HepG2 (cell line): ENCODE results near the gene UBE2G2. TPM values are rescaled to one million over a fixed set of nuclear protein-coding genes. Genes with fewer than 3 reads are reported as not detected.

ENCODE experiments used
- AGO2 ChIP-seq: fragments of 200-400 bp; formaldehyde crosslinking; optimal IDR thresholded peaks from 2 replicates; pipeline ENCODE3; 2017; ENCODE audit warnings: mild to moderate bottlenecking, low read depth, low read length, moderate library complexity
- ARNTL ChIP-seq: sonication (generic); formaldehyde crosslinking; IDR thresholded peaks from 2 replicates; pipeline ENCODE4 v1.4.0; 2020; ENCODE audit warnings: mild to moderate bottlenecking, missing genetic modification reagents
- CHD2 ChIP-seq: IDR thresholded peaks from 2 replicates; pipeline ENCODE4 v1.6.1; 2011; ENCODE audit warnings: low read depth, low read length, improper control_type of control experiment
- CTCF ChIP-seq: sonication (generic); formaldehyde crosslinking; IDR thresholded peaks from 2 replicates; pipeline ENCODE4 v1.5.0; 2020; ENCODE audit warnings: mild to moderate bottlenecking, missing genetic modification reagents, moderate library complexity
- DDIT3 ChIP-seq: sonication (generic); formaldehyde crosslinking; IDR thresholded peaks from 2 replicates; pipeline ENCODE4 v1.4.0; 2020; ENCODE audit warnings: mild to moderate bottlenecking, missing genetic modification reagents
- FOXK1 ChIP-seq: sonication (generic); formaldehyde crosslinking; IDR thresholded peaks from 2 replicates; pipeline ENCODE4 v1.4.0; 2020; ENCODE audit warnings: low read depth, missing genetic modification reagents, borderline replicate concordance
- IRF2 ChIP-seq: IDR thresholded peaks from 2 replicates; pipeline ENCODE4 v1.6.1; 2018; ENCODE audit warnings: missing genetic modification reagents, missing compliant biosample characterization
- KAT7 ChIP-seq: IDR thresholded peaks from 2 replicates; pipeline ENCODE4 v1.6.1; 2018; ENCODE audit warnings: borderline replicate concordance, missing compliant biosample characterization
- KLF12 ChIP-seq: sonication (generic); formaldehyde crosslinking; IDR thresholded peaks from 2 replicates; pipeline ENCODE4 v1.4.0; 2020; ENCODE audit warnings: missing genetic modification reagents, borderline replicate concordance
- MED1 ChIP-seq: sonication (generic); formaldehyde crosslinking; IDR thresholded peaks from 2 replicates; pipeline ENCODE4 v1.4.0; 2020; ENCODE audit warnings: missing genetic modification reagents
- PAF1 ChIP-seq: IDR thresholded peaks from 2 replicates; pipeline ENCODE4 v1.6.1; 2016; ENCODE audit warnings: missing genetic modification reagents, missing compliant biosample characterization
- PAX8 ChIP-seq: sonication (generic); formaldehyde crosslinking; IDR thresholded peaks from 2 replicates; pipeline ENCODE4 v1.8.0; 2022; ENCODE audit warnings: mild to moderate bottlenecking, missing genetic modification reagents, borderline replicate concordance
- PCBP2 ChIP-seq: fragments of 200-400 bp; formaldehyde crosslinking; optimal IDR thresholded peaks from 2 replicates; pipeline ENCODE3; 2018; ENCODE audit warnings: low read length, low read depth; ENCODE audit not compliant: poor library complexity, severe bottlenecking
- PHF20 ChIP-seq: sonication (generic); formaldehyde crosslinking; IDR thresholded peaks from 2 replicates; pipeline ENCODE4 v1.5.0; 2020; ENCODE audit warnings: mild to moderate bottlenecking, missing genetic modification reagents
- POLR2A ChIP-seq, 2 experiments: IDR thresholded peaks; 2 replicates each; pipeline ENCODE4 v1.6.1; 2011; ENCODE audit warnings: low read depth in 2 of 2, low read length in 2 of 2, mild to moderate bottlenecking in 1 of 2, moderate library complexity in 1 of 2; ENCODE audit not compliant: insufficient read depth in 1 of 2
- RXRB ChIP-seq: IDR thresholded peaks from 2 replicates; pipeline ENCODE4 v1.6.1; 2016; ENCODE audit warnings: borderline replicate concordance, missing genetic modification reagents, missing compliant biosample characterization
- SNAI1 ChIP-seq: sonication (generic); formaldehyde crosslinking; IDR thresholded peaks from 2 replicates; pipeline ENCODE4 v1.5.0; 2020; ENCODE audit warnings: mild to moderate bottlenecking, missing genetic modification reagents, borderline replicate concordance
- TARDBP ChIP-seq: sonication (generic); formaldehyde crosslinking; IDR thresholded peaks from 2 replicates; pipeline ENCODE4 v1.8.0; 2022; ENCODE audit warnings: mild to moderate bottlenecking, missing genetic modification reagents
- ZNF136 ChIP-seq: sonication (generic); formaldehyde crosslinking; IDR thresholded peaks from 2 replicates; pipeline ENCODE4 v1.8.1; 2022; ENCODE audit warnings: low read depth, mild to moderate bottlenecking, moderate library complexity, missing genetic modification reagents
- ZNF18 ChIP-seq: sonication (generic); formaldehyde crosslinking; IDR thresholded peaks from 2 replicates; pipeline ENCODE4 v1.8.0; 2022; ENCODE audit warnings: mild to moderate bottlenecking, missing genetic modification reagents; ENCODE audit not compliant: insufficient replicate concordance
- ZNF414 ChIP-seq: sonication (generic); formaldehyde crosslinking; IDR thresholded peaks from 2 replicates; pipeline ENCODE4 v1.5.0; 2020; ENCODE audit warnings: missing genetic modification reagents
- ZNF550 ChIP-seq: sonication (generic); formaldehyde crosslinking; IDR thresholded peaks from 2 replicates; pipeline ENCODE4 v1.4.0; 2020; ENCODE audit warnings: mild to moderate bottlenecking, missing genetic modification reagents, borderline replicate concordance
- ZNF781 ChIP-seq: sonication (generic); formaldehyde crosslinking; IDR thresholded peaks from 2 replicates; pipeline ENCODE4 v1.5.1; 2020; ENCODE audit warnings: borderline replicate concordance, mild to moderate bottlenecking, missing genetic modification reagents; ENCODE audit errors: not compliant biosample characterization
- ZNF800 ChIP-seq: sonication (generic); formaldehyde crosslinking; IDR thresholded peaks from 2 replicates; pipeline ENCODE4 v1.4.0; 2020; ENCODE audit warnings: missing genetic modification reagents
- polyA plus RNA-seq, 8 experiments: library from polyadenylated mRNA; depleted of rRNA in 3 of 8; stranded (reverse) in 7 of 8; unstranded in 1 of 8; fragments of >200 nt; fragmentation: Illumina TruSeq in 4 of 8; extraction: Trizol in 4 of 8; gene quantifications; 2 replicates each; pipeline versions ENCODE4 v1.2.1 to v1.2.3, GENCODE V29; 2011 to 2016; ENCODE audit warnings: low read depth in 4 of 8, missing spikeins in 1 of 8, mixed read lengths in 1 of 8; ENCODE audit not compliant: insufficient read depth in 1 of 8
- total RNA-seq, 5 experiments: library from RNA; depleted of rRNA; stranded (reverse); fragments of >200 nt; fragmentation: Illumina TruSeq; extraction: Trizol; gene quantifications; 2 replicates each; pipeline ENCODE4 v1.2.3, GENCODE V29; 2016; ENCODE audit warnings: low read depth in 1 of 5

The UBE2G2 gene
- total and polyA plus RNA-seq, 2 of the 13 experiments (the other 11 are each of a cell fraction or from before 2014, with no cell fraction given) = 55.4 to 92.0 TPM

GRCh38 chr21:44845418-44846223 is 44.0 kb upstream of the UBE2G2 start (continued):
- TF ChIP-seq ZNF18 (CRISPR knock-in tag) (no peak), PAX8 (no peak), POLR2A (IDR thresholded peaks at IDR 0.05; ENCODE audit: insufficient read depth in 1 of 2, low read depth in 2 of 2, low read length in 2 of 2) (no peak), DDIT3 (CRISPR knock-in tag) (no peak), ARNTL (CRISPR knock-in tag) (peak; percentile 44; the same call in 1 of the 2 replicates), CHD2 (no peak), CTCF (CRISPR knock-in tag) (peak; percentile 54), ZNF800 (CRISPR knock-in tag) (0 out of 2 replicates have a peak, but pooled peaks have one; percentile 18), FOXK1 (CRISPR knock-in tag) (no peak), KAT7 (0 out of 2 replicates have a peak, but pooled peaks have one; percentile 32), ZNF781 (no peak), PCBP2 (no peak), ZNF550 (CRISPR knock-in tag) (no peak), KLF12 (0 out of 2 replicates have a peak, but pooled peaks have one; percentile 58), ZNF414 (CRISPR knock-in tag) (no peak), MED1 (peak; percentile 47), AGO2 (peak; percentile 90), SNAI1 (CRISPR knock-in tag) (no peak), TARDBP (CRISPR knock-in tag) (0 out of 2 replicates have a peak, but pooled peaks have one; percentile 48), ZNF136 (CRISPR knock-in tag) (no peak), RXRB (CRISPR knock-in tag) (no peak), PAF1 (no peak), IRF2 (CRISPR knock-in tag) (0 out of 2 replicates have a peak, but pooled peaks have one; percentile 13), PHF20 (CRISPR knock-in tag) (no peak)
